HG03108 (cell line): ENCODE measurements around the gene UGT2B17.

Source experiments
- ATAC-seq: cut with Tn5 transposase; IDR thresholded peaks from one replicate; pipeline ENCODE4 v1.9.1; 2021; ENCODE audit warnings: moderate library complexity; ENCODE audit not compliant: unreplicated experiment

Gene UGT2B17

DNA sequence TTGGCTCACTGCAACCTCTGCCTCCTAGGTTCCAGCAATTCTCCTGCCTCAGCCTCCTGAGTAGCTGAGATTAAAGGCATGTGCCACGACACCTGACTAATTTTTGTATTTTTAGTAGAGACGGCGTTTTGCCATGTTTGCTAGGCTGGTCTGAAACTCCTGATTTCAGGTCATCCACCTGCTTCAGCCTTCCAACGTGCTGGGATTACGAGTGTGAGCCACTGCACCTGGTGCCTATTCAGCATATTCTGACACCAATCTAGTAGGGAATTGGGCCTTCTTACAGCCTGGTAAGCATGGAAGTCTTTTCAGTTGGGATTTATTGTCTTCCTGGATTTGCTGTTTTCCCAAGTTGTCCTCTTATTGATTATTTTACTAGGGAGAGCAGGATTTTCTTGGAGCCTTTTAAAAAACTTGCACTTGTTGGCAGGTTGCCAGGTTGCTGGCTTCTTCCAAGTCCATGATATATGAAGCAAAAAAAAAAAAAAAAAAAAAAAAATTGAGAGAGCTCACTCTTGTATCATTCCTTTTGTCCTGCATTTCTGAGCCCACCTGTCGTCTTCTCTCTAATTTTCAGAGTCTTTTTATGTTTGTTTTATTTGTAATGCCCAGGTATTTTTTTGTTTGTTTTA, 85.2 kb downstream of the UGT2B17 start:
- ATAC-seq = no peak

- no peak for ATAC-seq
Observed at GRCh38 chr4:68489338-68489737, 86.8 kb downstream of the UGT2B17 start.
